ENCODE data around the gene TCF15. TPM values are rescaled to one million over a fixed set of nuclear protein-coding genes. Genes with fewer than 3 reads are reported as not detected.
A peak's percentile ranks its signal among the peaks of the same experiment; 100 is the strongest.

Gene TCF15
- total and polyA plus RNA-seq, 2 of the 8 experiments (the other 6 are each of a cell fraction or from before 2014, with no cell fraction given): 3.7 to 6.9 TPM

DNA sequence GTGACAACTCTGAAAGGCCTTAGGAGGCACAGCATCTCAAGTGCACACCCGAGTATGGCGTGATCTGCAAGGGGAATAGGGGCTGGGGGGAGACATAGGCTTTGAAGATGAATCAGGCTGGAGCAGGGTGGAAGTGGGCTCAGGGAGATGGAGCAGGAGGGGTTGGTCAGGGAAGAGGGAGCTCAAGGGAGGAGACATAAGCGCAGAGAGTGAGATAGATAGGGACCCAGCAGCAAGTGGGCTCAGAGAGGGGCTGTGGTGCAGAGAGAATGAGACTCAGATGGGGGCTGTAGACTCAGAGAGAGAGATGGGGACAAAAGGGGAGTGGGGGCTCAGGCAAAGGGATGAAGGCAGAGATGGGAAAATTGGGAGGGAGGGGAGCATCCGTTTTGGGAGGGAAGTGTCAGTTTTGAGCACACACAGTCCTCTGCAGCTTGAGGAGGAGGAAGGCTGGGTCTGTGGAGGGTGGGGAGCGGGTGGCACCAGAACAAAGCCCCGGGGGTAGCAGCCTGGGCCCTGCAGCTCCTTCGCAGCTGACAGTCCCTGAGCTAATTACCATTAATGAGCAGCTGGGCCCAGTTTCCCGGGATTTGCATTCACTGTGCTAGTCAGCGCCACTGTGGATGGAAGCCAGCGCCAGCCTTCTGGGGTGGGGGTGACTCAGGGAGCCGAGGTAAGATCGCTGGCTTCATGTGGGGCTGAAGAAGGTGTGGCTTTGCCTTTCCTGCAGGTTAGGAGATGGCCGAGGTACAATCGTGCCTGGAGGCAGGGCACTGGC lies 24.2 kb upstream of the TCF15 start:
- ChIA-PET POLR2A (ENCODE audit: partially characterized antibody) (no interaction called here), CTCF (ENCODE audit: partially characterized antibody) (interaction anchor here (1.0 to 1.1 kb wide), 4 partner anchors 22 to 105 kb away, joined by 3 to 5 read pairs (median 3); no protein-coding TSS in a partner anchor)
- no peak overlapping the region for H3K4me2 ChIP-seq (ENCODE audit: insufficient read depth in 1 of 2, low read depth in 2 of 2, low read length in 2 of 2)
- peaks cover 0 to 2% (median 0%) of the 10 kb centered on the region in 4 experiments; a peak in 1 of 7 replicates for H3K4me1 ChIP-seq (replicated peaks in 1 of 4; ENCODE audit: control insufficient read depth in 3 of 4, insufficient read depth in 4 of 4, low read length in 3 of 4)
- WGBS, 2 experiments (ENCODE audit: extremely low coverage in 1 of 2, insufficient coverage in 1 of 2, insufficient read length in 1 of 2, insufficient replicate concordance in 2 of 2, low coverage in 1 of 2, low lambda C conversion rate in 2 of 2, missing lambda C conversion rate in 1 of 2): 75% methylated on average over 13 of the region's 14 CpGs; no CpG with 5 or more reads in 1 of the 2 experiments
- no peak overlapping the region for H3K23ac ChIP-seq (ENCODE audit: insufficient read length)
- no peak overlapping the region for H2BK120ac ChIP-seq (replicated peaks; ENCODE audit: low read depth, low read length)
- H3K79me1 ChIP-seq (ENCODE audit: low read depth, low read length): no peaks in the 10 kb centered on the region
- peak overlapping the region; percentile 14; the same call in 1 of the 2 replicates for H2BK15ac ChIP-seq (ENCODE audit: low read length)
- H2AK5ac ChIP-seq (ENCODE audit: low read depth, low read length): no peak overlapping the region
- H3K4me3 ChIP-seq (ENCODE audit: extremely low read depth in 1 of 4, insufficient read depth in 2 of 4, low read depth in 3 of 4, low read length in 4 of 4): no peak overlapping the region
- H4K5ac ChIP-seq (ENCODE audit: insufficient read length, low read depth, low read length): no peak overlapping the region
- no peak overlapping the region for H3K4ac ChIP-seq (replicated peaks; ENCODE audit: insufficient read length, low read depth, low read length)
- no peak overlapping the region for H3K9ac ChIP-seq (replicated peaks in 1 of 4; ENCODE audit: extremely low read depth in 1 of 4, low read depth in 3 of 4, low read length in 3 of 4)
- peak overlapping the region; percentile 73 for H4K91ac ChIP-seq (replicated peaks; ENCODE audit: insufficient read length, low read length)
- 0 out of 2 replicates have a peak overlapping the region, but pooled peaks have one; percentile 39 for H2BK12ac ChIP-seq (ENCODE audit: low read depth, low read length)
- H2BK5ac ChIP-seq (ENCODE audit: low read depth, low read length): no peak overlapping the region
- H2BK20ac ChIP-seq (ENCODE audit: low read length): no peak overlapping the region
- H3K27ac ChIP-seq (ENCODE audit: low read depth, low read length): no peak overlapping the region
- H3K23me2 ChIP-seq (ENCODE audit: low read depth, low read length): no peaks in the 10 kb centered on the region
- H3K27me3 ChIP-seq (replicated peaks in 1 of 4; ENCODE audit: control insufficient read depth in 3 of 4, extremely low read depth in 1 of 4, insufficient read depth in 3 of 4, low read length in 3 of 4): no peaks in the 10 kb centered on the region; a peak in 1 of 7 replicates
- FAIRE-seq: no peak
- H3K79me2 ChIP-seq (ENCODE audit: control insufficient read depth in 1 of 2, insufficient read depth in 2 of 2, low read length in 2 of 2): no peaks in the 10 kb centered on the region
- no peaks in the 10 kb centered on the region for H3K36me3 ChIP-seq (ENCODE audit: control insufficient read depth in 2 of 4, insufficient read depth in 4 of 4, low read length in 3 of 4)
- no peak overlapping the region for H4K8ac ChIP-seq (ENCODE audit: extremely low read depth, insufficient read depth, low read length)
- H3K18ac ChIP-seq (ENCODE audit: extremely low read depth, low read length): no peak overlapping the region
- DNase-seq (ENCODE audit: low read depth in 1 of 2, low spot score in 2 of 2): no peak
- H3K9me3 ChIP-seq (ENCODE audit: insufficient read depth in 2 of 2, low read depth in 1 of 2, low read length in 1 of 2): no peaks in the 10 kb centered on the region
- H4K20me1 ChIP-seq (replicated peaks in 1 of 2; ENCODE audit: control insufficient read depth in 1 of 2, insufficient read depth in 2 of 2, low read length in 2 of 2): no peaks in the 10 kb centered on the region
- H2AFZ ChIP-seq (ENCODE audit: low read length): no peak overlapping the region
- H3K56ac ChIP-seq (replicated peaks; ENCODE audit: insufficient read length, low read depth, low read length): no peak overlapping the region
- no peak overlapping the region for H3K14ac ChIP-seq (ENCODE audit: insufficient read length)
- no peak for TF ChIP-seq RXRA (IDR thresholded peaks at IDR 0.05; ENCODE audit: insufficient read depth, low read depth, low read length)
- no peak for TF ChIP-seq GTF2F1 (IDR thresholded peaks at IDR 0.05; ENCODE audit: borderline replicate concordance, low read depth, low read length)
- no peak for TF ChIP-seq TEAD4 (IDR thresholded peaks at IDR 0.05; ENCODE audit: low read depth, low read length)
- TF ChIP-seq, protein P1, sequence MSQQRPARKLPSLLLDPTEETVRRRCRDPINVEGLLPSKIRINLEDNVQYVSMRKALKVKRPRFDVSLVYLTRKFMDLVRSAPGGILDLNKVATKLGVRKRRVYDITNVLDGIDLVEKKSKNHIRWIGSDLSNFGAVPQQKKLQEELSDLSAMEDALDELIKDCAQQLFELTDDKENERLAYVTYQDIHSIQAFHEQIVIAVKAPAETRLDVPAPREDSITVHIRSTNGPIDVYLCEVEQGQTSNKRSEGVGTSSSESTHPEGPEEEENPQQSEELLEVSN (IDR thresholded peaks at IDR 0.05): no peak
- no peak for TF ChIP-seq MAFK (IDR thresholded peaks at IDR 0.05; ENCODE audit: low read depth, low read length)
- TF ChIP-seq KDM1A (IDR thresholded peaks at IDR 0.05; ENCODE audit: borderline replicate concordance, low read length): no peak
- no peak for TF ChIP-seq SUZ12 (IDR thresholded peaks at IDR 0.05; ENCODE audit: low read length)
- TF ChIP-seq TCF12 (IDR thresholded peaks at IDR 0.05; ENCODE audit: low read depth, low read length): no peak
- no peak for TF ChIP-seq SP2 (IDR thresholded peaks at IDR 0.05; ENCODE audit: low read length)
- no peak for TF ChIP-seq RFX5 (IDR thresholded peaks at IDR 0.05; ENCODE audit: borderline replicate concordance, low read depth, low read length)
- TF ChIP-seq SP4 (IDR thresholded peaks at IDR 0.05; ENCODE audit: low read length): no peak
- no peak for TF ChIP-seq CTBP2 (IDR thresholded peaks at IDR 0.05; ENCODE audit: borderline replicate concordance, insufficient read depth, insufficient read length, low read length)
- no peak for TF ChIP-seq CHD1 (IDR thresholded peaks at IDR 0.05; ENCODE audit: low read depth, low read length)

Measured in H1 (cell line).